CMK (cell line): Measurements from ENCODE around the gene IFI27L2.
A peak's percentile ranks its signal among the peaks of the same experiment; 100 is the strongest.

Experiments used
- DNase-seq: peaks from one replicate; pipeline ENCODE4 v3.0.0-alpha.2; 2010; ENCODE audit warnings: low read depth

IFI27L2 gene

GRCh38 chr14:94152676-94153075 is 23.3 kb upstream of the IFI27L2 start:
- DNase-seq, result no peak

DNA sequence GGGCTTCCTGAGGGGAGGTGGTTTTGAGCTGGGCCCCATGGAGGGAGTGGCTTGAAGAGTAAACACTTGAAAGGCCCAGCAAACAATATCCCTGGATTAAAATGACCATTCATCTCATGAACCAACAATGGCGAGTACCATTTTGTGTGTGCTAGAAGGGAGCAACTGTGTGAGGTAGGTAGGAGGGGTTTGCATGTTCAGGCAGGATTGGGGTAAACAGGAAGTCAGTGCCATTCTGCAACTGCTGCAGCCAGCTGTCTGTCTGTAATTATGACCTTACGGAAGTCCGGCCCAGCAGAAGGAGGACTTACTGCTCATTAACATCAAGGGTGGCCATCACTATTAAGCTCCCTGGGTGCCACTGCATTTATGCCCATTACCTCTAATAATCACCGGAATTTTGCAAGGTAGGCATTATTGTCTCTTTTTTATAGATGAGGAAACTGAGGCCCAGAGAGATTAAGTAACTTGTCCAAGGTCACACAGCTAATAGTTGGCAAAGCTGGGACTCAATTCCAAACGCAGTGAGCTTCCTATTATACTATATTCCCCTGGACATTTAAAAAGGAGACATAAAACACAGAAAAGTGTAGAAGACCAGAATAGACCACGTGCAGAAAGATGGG is 16.6 kb upstream of the IFI27L2 start:
- no peak for DNase-seq

- DNase-seq, result no peak
Observed at GRCh38 chr14:94144765-94145164, 15.4 kb upstream of the IFI27L2 start.

GRCh38 chr14:94143711-94144110 is 14.3 kb upstream of the IFI27L2 start:
- no peak for DNase-seq

DNA sequence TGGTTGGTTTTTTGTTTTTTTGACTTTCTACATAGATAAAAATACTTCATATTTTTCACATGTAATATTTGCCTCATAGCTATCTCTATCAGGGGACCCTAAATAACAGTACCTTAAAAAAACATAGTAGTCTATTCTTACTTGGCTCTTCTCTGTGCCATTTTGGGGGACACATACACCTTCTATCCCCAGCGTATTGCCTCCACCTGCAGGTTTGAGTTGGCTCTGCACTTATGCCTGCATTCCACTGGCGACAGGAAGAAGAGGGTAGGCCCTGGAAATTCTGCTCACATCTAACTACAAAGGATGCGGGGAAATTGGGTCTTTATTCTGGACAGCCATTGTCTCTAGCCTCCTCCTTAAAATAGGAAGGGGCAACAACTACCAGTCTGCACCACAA is 13.8 kb upstream of the IFI27L2 start:
- no peak for DNase-seq

DNA sequence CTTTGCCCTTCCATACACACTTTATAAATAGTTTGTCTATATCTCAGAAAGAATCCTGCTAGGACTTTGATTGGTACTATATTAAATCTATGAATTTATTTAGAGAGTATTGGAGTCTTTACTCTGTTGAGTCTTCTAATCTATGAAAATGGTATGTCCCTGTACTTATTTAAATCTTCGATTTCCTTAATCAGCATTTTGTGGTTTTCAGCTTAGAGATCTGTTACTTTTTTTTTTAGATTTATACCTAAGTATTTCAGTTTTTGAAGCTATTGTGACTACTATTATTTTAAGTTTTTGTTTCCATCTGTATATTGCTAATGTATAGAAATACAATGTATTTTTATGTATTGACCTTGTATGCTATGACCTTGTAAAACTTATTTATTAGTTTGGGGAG is 13.4 kb upstream of the IFI27L2 start:
- DNase-seq, result no peak

GRCh38 chr14:94142247-94142646 is 12.8 kb upstream of the IFI27L2 start:
- DNase-seq, result no peak

- no peak for DNase-seq
Observed at GRCh38 chr14:94139421-94139820, 10.0 kb upstream of the IFI27L2 start.

GRCh38 chr14:94139006-94139405 is 9.6 kb upstream of the IFI27L2 start:
- DNase-seq, result no peak

- DNase-seq, result no peak
Observed at GRCh38 chr14:94138251-94138650, 8.8 kb upstream of the IFI27L2 start.

DNA sequence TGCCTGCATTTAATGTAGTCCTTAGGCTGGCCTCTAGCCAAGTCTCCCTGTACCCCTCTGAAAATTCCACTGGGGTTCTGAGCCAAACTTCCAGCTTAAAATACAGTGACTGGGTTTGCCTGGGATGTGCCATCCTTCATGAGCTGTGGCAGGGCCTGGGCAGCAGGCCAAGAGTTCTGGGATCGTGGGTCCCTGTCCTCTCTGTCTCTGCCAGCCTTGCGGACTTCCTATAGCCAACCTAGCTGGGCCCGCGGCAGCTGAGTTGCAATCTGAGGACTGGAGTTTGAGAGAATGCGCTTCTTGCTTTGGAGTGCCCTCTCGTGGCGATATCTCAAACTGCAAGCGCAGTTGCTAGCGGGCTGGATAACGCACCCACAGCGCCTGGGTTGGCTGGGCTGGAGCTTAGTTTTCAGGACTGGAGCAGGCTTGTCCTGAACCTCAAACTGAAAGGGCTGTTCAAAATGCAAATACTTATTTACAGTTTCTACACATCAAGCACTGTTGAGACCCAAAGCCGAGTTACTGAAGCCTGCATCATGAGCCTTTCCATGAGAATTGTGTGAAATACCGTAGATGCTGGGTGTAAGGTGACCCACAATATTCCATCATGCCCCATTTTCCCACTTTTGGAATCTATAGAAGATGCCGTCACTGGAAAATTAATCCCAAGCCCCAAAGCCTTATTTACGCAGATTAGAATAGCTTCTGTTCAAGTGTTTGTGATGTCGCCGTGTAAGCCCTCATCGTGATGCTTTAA is 7.3 kb upstream of the IFI27L2 start:
- peak; percentile 65 for DNase-seq

- DNase-seq, result no peak
Observed at GRCh38 chr14:94135476-94135875, 6.1 kb upstream of the IFI27L2 start.

DNA sequence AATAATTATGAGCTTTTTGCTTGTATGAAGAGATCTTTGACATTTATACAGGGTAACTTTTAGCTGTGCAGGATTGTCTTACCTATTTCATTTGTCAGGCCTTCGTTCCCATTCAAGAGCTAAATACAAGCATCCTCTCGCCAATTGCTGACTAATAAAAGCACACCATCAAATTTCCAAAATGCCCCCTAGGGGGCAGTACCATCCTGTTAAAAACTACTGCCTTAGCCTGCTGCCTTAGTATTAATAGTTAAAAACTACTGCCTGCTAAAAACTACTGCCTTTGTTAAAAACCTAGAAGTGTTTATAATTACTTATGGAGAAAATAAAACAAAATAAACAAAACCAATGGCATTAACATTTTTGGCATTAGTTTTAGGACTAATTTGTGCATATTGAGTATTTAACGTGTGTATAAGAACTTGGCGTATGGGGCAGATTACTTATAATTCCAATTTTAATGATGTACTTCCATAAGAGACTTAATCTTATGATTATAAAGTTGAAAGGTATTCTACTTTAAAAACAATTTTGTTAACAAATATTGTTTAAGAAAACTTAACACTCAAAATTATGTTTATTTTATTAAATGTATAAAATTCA is 3.0 kb upstream of the IFI27L2 start:
- peak; percentile 43 for DNase-seq

GRCh38 chr14:94129758-94130414 is 482 bp upstream of the IFI27L2 start:
- no peak for DNase-seq

DNA sequence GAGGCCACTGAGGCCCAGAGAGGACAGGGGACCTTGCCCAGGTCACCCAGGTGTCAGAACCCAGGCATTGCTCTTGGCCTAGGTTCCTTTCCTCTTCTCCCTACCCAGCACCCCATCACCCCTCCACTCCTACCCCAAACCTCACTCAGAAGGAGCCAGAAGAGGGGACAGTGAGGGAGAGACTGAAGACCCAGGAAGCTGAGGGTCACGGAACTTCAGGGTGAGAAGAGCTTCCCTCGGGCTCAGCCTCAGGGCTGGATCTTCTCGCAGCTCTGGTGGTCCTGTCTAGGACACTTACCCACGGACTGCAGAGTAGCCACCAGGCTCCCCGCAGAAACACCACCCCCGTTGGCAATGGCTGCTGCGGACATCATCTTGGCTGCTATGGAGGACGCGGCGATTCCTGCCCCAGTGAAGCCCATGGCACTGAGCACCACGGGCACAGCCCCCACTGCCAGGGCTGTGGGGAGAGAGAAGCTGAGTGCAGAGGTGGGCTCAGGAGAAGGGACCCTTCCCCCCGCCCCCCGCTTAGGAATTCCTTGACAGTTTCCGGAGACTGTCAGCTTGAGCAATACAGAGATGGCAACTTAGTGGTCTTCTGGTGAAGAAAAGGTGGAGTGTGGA is 1.1 kb downstream of the IFI27L2 start:
- DNase-seq, result no peak

DNA sequence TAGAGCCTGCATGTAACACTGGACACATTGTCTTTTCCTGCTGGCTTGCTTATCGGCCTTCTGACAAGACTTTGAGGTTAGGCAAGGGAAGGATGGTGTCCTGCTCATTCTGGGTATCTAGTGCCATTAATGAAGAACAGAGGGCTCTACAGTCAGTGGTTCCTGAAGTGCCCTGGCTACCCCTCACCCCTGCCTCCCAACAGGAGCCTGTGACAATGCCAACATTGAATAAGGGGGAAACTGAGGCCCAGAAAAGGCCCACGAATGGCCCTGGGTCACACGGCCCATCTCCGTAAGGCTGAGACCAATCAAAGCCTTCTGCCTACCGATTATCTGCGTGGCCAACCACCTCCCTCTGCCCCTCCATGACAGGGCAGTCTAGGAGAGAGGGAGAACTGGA is 2.1 kb downstream of the IFI27L2 start:
- DNase-seq, result no peak

GRCh38 chr14:94126800-94127199 is 2.6 kb downstream of the IFI27L2 start:
- no peak for DNase-seq

GRCh38 chr14:94126419-94126677 is 3.1 kb downstream of the IFI27L2 start:
- no peak for DNase-seq

- DNase-seq, result no peak
Observed at GRCh38 chr14:94125659-94126418, 3.6 kb downstream of the IFI27L2 start.

DNA sequence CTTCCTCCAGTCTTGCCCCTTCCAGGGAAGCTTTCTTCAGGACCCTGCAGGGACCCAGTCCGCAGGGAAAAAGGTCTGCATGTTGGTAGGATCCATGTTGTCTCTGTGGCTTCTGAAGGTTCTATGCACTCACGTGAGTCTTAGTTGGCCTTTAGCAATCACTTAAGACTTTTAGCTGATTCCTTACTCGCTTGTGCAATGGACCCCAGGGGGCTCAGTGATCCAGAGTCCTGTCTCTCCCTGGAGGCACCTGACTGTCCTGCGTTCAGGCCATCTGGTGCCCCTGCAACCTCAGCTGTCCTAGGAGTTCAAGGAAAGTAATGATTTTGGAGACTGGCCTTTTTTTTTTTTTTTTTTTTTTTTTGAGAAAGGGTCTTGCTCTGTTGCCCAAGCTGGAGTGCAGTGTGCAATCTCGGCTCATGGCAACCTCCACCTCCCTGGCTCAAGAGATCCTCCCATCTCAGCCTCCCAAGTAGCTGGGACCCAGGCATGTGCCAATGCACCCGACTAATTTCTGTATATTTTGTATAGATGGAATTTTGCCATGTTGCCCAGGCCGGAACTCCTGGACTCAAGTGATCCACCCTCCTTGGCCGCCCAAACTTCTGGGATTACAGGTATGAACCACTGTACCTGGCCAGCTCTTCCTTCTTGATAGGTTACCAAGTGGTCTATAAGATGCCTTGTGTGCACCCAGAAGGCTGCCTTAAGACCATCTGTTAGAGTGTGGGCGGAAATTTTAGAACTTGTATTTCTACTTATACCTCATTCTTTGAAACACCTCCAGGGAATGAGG is 4.6 kb downstream of the IFI27L2 start:
- DNase-seq, result no peak

- no peak for DNase-seq
Observed at GRCh38 chr14:94123868-94124267, 5.5 kb downstream of the IFI27L2 start.
